PC-9 (cell line): Measurements from ENCODE around the gene CECR2. TPM values are rescaled to one million over a fixed set of nuclear protein-coding genes. Genes with fewer than 3 reads are reported as not detected.
"Not testable (repeated sequence)": the region's sequence is repeated elsewhere in the genome, so short reads cannot be mapped to it uniquely, and the experiment has no call there.

Source experiments
- BruUV-seq: library from RNA; stranded (reverse); fragments of 400-500 nt; replicated peaks from 2 replicates; lab custom pipeline; 2021; lab: Mats Ljungman, UMichigan
- CTCF ChIA-PET: fragments of 300-600 bp; sonication (Branson Sonifier 250); formaldehyde crosslinking; loops from one replicate; lab custom pipeline; 2022; ENCODE audit warnings: antibody characterized with exemption; lab: Charles Lee
- POLR2A ChIA-PET: fragments of 300-600 bp; sonication (Branson Sonifier 250); formaldehyde crosslinking; loops from one replicate; lab custom pipeline; 2022; ENCODE audit warnings: antibody characterized with exemption; ENCODE audit not compliant: unreplicated experiment; lab: Charles Lee
- DNase-seq, 2 experiments: peaks; one replicate each; pipeline versions ENCODE4 v3.0.0 to v3.0.0-alpha.2; 2015 to 2022; ENCODE audit warnings: mixed read lengths in 1 of 2
- H2AFZ ChIP-seq: fragments of 200-600 bp; sonication (generic); 2 replicates; pipeline ENCODE4 v1.8.1; 2017; ENCODE audit warnings: antibody characterized with exemption
- H3F3A ChIP-seq: fragments of 200-600 bp; sonication (generic); 2 replicates; pipeline ENCODE4 v1.8.1; 2017; ENCODE audit warnings: antibody characterized with exemption, mild to moderate bottlenecking, low read depth; ENCODE audit not compliant: insufficient read depth
- H3K27ac ChIP-seq: fragments of 200-600 bp; sonication (generic); 2 replicates; pipeline ENCODE4 v1.6.1; 2016; ENCODE audit warnings: mixed run types
- H3K27me3 ChIP-seq: fragments of 200-600 bp; sonication (generic); 2 replicates; pipeline ENCODE4 v1.6.1; 2016; ENCODE audit warnings: low read depth, mixed run types; ENCODE audit not compliant: insufficient read depth
- H3K36me3 ChIP-seq: fragments of 200-600 bp; sonication (generic); 2 replicates; pipeline ENCODE4 v1.6.1; 2016; ENCODE audit warnings: low read depth, mixed run types
- H3K4me1 ChIP-seq: fragments of 200-600 bp; sonication (generic); replicated peaks from 2 replicates; pipeline ENCODE4 v1.6.1; 2016; ENCODE audit warnings: mixed run types; ENCODE audit not compliant: insufficient read depth
- H3K4me2 ChIP-seq: fragments of 200-600 bp; sonication (generic); 2 replicates; pipeline ENCODE4 v1.6.1; 2017; ENCODE audit warnings: mixed run types
- H3K4me3 ChIP-seq: fragments of 200-600 bp; sonication (generic); 2 replicates; pipeline ENCODE4 v1.6.1; 2016; ENCODE audit warnings: mixed run types
- H3K79me2 ChIP-seq: fragments of 200-600 bp; sonication (generic); 2 replicates; pipeline ENCODE4 v1.6.1; 2017; ENCODE audit warnings: low read depth, mixed run types
- H3K9me2 ChIP-seq: fragments of 200-600 bp; sonication (generic); 2 replicates; pipeline ENCODE4 v1.8.1; 2017; ENCODE audit warnings: mild to moderate bottlenecking; ENCODE audit not compliant: insufficient read depth
- H3K9me3 ChIP-seq: fragments of 200-600 bp; sonication (generic); 2 replicates; pipeline ENCODE4 v1.8.1; 2016; ENCODE audit warnings: low read depth; ENCODE audit not compliant: insufficient read depth
- H4K20me1 ChIP-seq: fragments of 200-600 bp; sonication (generic); 2 replicates; pipeline ENCODE4 v1.8.1; 2017; ENCODE audit not compliant: insufficient read depth
- EZH2 ChIP-seq: fragments of 200-600 bp; sonication (generic); IDR thresholded peaks from 2 replicates; pipeline ENCODE4 v1.8.0; 2017; ENCODE audit warnings: antibody characterized with exemption, low read depth
- intact Hi-C: fragments of 100-400 bp; cut with micrococcal nuclease; formaldehyde crosslinking; loops from one replicate; pipeline ENCODE4 v1.10.0; 2022; ENCODE audit not compliant: unreplicated experiment
- total RNA-seq: library from RNA; stranded (reverse); gene quantifications from 2 replicates; pipeline ENCODE4 v1.2.3, GENCODE V29; 2021
- TF ChIP-seq, protein P1 (sequence below): fragments of 200-600 bp; sonication (generic); conservative IDR thresholded peaks from 2 replicates; pipeline ENCODE4 v1.6.1; 2017; ENCODE audit warnings: mixed run types, antibody characterized with exemption, mild to moderate bottlenecking, moderate library complexity

The CECR2 gene
- total RNA-seq, 1 experiment from 2014 or later: not detected

GRCh38 chr22:17423616-17424015, 54.4 kb downstream of the CECR2 start:
- no peaks in the 10 kb centered on the region for H3F3A ChIP-seq
- CTCF ChIA-PET: no interaction called here
- no peak overlapping the region for H3K4me2 ChIP-seq
- no peaks in the 10 kb centered on the region for H3K36me3 ChIP-seq
- TF ChIP-seq EZH2: no peak
- TF ChIP-seq, protein P1, sequence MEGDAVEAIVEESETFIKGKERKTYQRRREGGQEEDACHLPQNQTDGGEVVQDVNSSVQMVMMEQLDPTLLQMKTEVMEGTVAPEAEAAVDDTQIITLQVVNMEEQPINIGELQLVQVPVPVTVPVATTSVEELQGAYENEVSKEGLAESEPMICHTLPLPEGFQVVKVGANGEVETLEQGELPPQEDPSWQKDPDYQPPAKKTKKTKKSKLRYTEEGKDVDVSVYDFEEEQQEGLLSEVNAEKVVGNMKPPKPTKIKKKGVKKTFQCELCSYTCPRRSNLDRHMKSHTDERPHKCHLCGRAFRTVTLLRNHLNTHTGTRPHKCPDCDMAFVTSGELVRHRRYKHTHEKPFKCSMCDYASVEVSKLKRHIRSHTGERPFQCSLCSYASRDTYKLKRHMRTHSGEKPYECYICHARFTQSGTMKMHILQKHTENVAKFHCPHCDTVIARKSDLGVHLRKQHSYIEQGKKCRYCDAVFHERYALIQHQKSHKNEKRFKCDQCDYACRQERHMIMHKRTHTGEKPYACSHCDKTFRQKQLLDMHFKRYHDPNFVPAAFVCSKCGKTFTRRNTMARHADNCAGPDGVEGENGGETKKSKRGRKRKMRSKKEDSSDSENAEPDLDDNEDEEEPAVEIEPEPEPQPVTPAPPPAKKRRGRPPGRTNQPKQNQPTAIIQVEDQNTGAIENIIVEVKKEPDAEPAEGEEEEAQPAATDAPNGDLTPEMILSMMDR: no peak
- DNase-seq: no peak
- intact Hi-C loops: no loop called here
- no peak overlapping the region for H3K27ac ChIP-seq
- H4K20me1 ChIP-seq: no peaks in the 10 kb centered on the region
- no peaks in the 10 kb centered on the region for H3K9me3 ChIP-seq
- H3K9me2 ChIP-seq: no peaks in the 10 kb centered on the region
- no peaks in the 10 kb centered on the region for H3K4me1 ChIP-seq
- no peaks in the 10 kb centered on the region for H3K79me2 ChIP-seq
- no TSS peak for BruUV-seq
- H3K27me3 ChIP-seq: peaks cover 34% of the 10 kb centered on the region; the same call in 1 of the 2 replicates
- no peak overlapping the region for H2AFZ ChIP-seq
- H3K4me3 ChIP-seq: no peak overlapping the region
- POLR2A ChIA-PET: no interaction called here

- POLR2A ChIA-PET, H3K9me3 ChIP-seq, H2AFZ ChIP-seq, DNase-seq, H3K4me1 ChIP-seq, H3F3A ChIP-seq, H3K9me2 ChIP-seq, H3K79me2 ChIP-seq, BruUV-seq, CTCF ChIA-PET, H3K27ac ChIP-seq, H4K20me1 ChIP-seq, intact Hi-C loops, H3K4me2 ChIP-seq, H3K36me3 ChIP-seq, H3K4me3 ChIP-seq: not testable (repeated sequence)
- H3K27me3 ChIP-seq: peaks cover 28% of the 10 kb centered on the region; the same call in 1 of the 2 replicates
These were observed 58.3 kb downstream of the CECR2 start for GRCh38 chr22:17427528-17427927.

DNA sequence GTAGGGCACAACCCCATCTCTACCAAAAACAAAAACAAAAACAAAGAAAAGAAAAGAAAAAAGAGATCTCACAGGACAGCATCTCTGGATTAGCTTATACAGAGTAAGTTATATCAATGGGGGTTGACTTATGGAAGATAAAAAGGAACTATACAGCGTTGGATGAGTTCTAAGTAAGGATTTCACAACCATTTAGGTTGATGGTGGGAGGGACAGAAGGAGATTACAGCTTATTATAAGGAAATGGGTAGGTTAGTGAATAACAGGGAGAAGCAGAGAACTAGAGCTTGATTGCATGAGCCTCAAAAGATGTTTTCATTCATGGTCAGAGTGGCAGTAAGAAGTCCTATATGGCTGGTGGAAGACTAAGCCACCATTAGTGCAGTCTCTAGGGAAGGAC, 60.3 kb downstream of the CECR2 start:
- BruUV-seq: no TSS peak
- Histone ChIP-seq H3K79me2 (no peaks in the 10 kb centered on the region), H3F3A (no peaks in the 10 kb centered on the region), H2AFZ (no peak overlapping the region), H3K36me3 (no peaks in the 10 kb centered on the region), H3K4me3 (no peak overlapping the region), H4K20me1 (no peaks in the 10 kb centered on the region), H3K4me2 (no peak overlapping the region), H3K4me1 (no peaks in the 10 kb centered on the region), H3K27ac (no peak overlapping the region), H3K9me3 (no peaks in the 10 kb centered on the region), H3K27me3 (peaks cover 37% of the 10 kb centered on the region; the same call in 1 of the 2 replicates), H3K9me2 (no peaks in the 10 kb centered on the region)
- no peak for DNase-seq
- TF ChIP-seq, protein P1: no peak
- no peak for TF ChIP-seq EZH2
- intact Hi-C loops: no loop called here
- ChIA-PET POLR2A (no interaction called here), CTCF (no interaction called here)

GRCh38 chr22:17430412-17430811, 61.2 kb downstream of the CECR2 start:
- ChIA-PET POLR2A (no interaction called here), CTCF (no interaction called here)
- Histone ChIP-seq H3K79me2 (no peaks in the 10 kb centered on the region), H3K9me3 (no peaks in the 10 kb centered on the region), H3K27ac (no peak overlapping the region), H3K9me2 (no peaks in the 10 kb centered on the region), H3K36me3 (no peaks in the 10 kb centered on the region), H3K4me3 (no peak overlapping the region), H3K4me2 (no peak overlapping the region), H3K27me3 (peaks cover 35% of the 10 kb centered on the region; the same call in 1 of the 2 replicates), H2AFZ (no peak overlapping the region), H4K20me1 (no peaks in the 10 kb centered on the region), H3K4me1 (no peaks in the 10 kb centered on the region), H3F3A (no peaks in the 10 kb centered on the region)
- intact Hi-C loops: no loop called here
- no peak for DNase-seq
- no peak for TF ChIP-seq EZH2
- TF ChIP-seq, protein P1: no peak
- BruUV-seq: no TSS peak
